Ishikawa (cell line): ENCODE data around the gene CAMTA1.

Experiments used
- EP300 ChIP-seq: IDR thresholded peaks from 2 replicates; pipeline ENCODE4 v1.6.1; 2012; ENCODE audit warnings: borderline replicate concordance
- NFIC ChIP-seq: IDR thresholded peaks from 2 replicates; pipeline ENCODE4 v1.6.1; 2012
- RAD21 ChIP-seq: IDR thresholded peaks from 2 replicates; pipeline ENCODE4 v1.6.1; 2012; ENCODE audit warnings: low read depth
- USF1 ChIP-seq: IDR thresholded peaks from 2 replicates; pipeline ENCODE4 v1.6.1; 2012

DNA sequence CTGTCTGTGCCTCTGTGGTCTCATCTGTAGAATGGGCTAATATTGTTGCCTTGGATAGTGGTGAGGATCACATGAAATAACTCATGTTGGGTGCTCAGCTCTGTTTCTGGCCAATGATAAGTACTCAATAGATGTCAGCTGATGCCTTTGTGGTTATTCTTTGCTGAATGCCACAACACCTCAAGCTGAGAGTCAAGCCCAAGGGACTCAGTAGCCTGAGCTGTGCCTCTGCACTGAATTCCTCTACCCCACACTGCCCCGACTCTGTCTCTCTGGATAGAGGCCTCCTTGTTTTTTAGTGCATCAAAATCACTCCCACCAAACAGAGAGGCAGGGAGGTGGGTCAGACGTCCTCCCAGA, 789.8 kb downstream of the CAMTA1 start:
- TF ChIP-seq USF1 = no peak
- no peak for TF ChIP-seq RAD21
- no peak for TF ChIP-seq NFIC
- TF ChIP-seq EP300 = no peak
